Measurements from ENCODE around the gene KIF18B. TPM values are rescaled to one million over a fixed set of nuclear protein-coding genes. Genes with fewer than 3 reads are reported as not detected.
A peak's percentile ranks its signal among the peaks of the same experiment; 100 is the strongest.

KIF18B gene
- polyA plus RNA-seq, 3 donors, result not detected

DNA sequence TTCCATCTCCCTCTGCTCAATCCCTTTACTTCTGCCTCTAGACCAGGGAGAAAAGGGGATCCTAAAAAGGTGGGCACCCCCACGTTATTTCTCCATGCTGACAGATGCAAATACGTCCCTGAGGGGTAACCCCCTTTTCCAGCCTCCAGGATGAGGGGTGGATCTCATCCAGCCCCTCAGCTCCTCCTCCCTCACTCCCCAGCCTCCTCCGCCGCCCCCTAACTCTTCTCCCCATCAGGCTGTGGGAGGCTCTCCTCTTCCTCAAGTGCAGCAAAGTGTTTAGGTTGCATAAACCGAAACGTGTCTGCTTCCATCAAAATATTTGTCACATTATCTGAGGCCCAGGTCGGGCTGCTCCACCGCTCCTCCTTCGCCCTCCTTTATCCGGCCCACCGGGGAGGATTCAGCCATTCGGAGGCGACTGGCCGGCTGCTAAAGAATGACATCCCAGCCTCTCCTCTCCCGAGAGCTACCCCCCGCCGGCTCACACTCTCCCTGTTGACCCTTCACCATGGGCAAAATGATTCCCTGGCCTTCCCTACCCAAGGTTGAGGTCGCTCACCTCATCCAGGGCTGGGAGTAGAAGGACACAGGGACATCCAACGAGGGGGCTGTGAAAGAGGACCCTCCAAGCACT, 21.7 kb upstream of the KIF18B start:
- H3K4me3 Mint-ChIP-seq, result peak overlapping the region; percentile 70 to 86
- Histone ChIP-seq H3K79me2 (ENCODE audit: insufficient read depth, low read length) (no peaks in the 10 kb centered on the region), H3K27me3 (ENCODE audit: control insufficient read depth in 2 of 2, insufficient read depth in 2 of 2, low read length in 2 of 2) (peaks cover 62 to 85% of the 10 kb centered on the region in 2 donors), H3K9ac (ENCODE audit: insufficient read depth, low read length, poor library complexity, severe bottlenecking) (no peak overlapping the region), H3K36me3 (replicated peaks in 1 of 2; ENCODE audit: control insufficient read depth in 1 of 2, insufficient read depth in 2 of 2, low read length in 2 of 2) (no peaks in the 10 kb centered on the region), H4K20me1 (ENCODE audit: insufficient read depth, low read length) (no peaks in the 10 kb centered on the region), H3K27ac (ENCODE audit: low read depth in 1 of 2, low read length in 2 of 2) (no peak overlapping the region), H2AFZ (ENCODE audit: insufficient read depth, low read depth, low read length, poor library complexity, severe bottlenecking) (no peak overlapping the region), H3K4me3 (replicated peaks in 1 of 3; ENCODE audit: low read depth in 2 of 3, low read length in 3 of 3) (peak overlapping the region in 1 of 3 experiments; percentile 71), H3K4me1 (ENCODE audit: control insufficient read depth in 1 of 2, insufficient read depth in 2 of 2, low read length in 2 of 2) (peaks cover 19 to 33% of the 10 kb centered on the region in 2 donors), H3K4me2 (replicated peaks; ENCODE audit: extremely low read depth, low read length, poor library complexity, severe bottlenecking) (peak overlapping the region; percentile 85), H3K9me3 (replicated peaks in 1 of 2; ENCODE audit: control insufficient read depth in 1 of 2, insufficient read depth in 1 of 2, low read length in 2 of 2) (peaks cover 0 to 25% of the 10 kb centered on the region in 2 donors)
- H3K9me3 Mint-ChIP-seq, result peaks cover 2 to 41% (median 19%) of the 10 kb centered on the region in 7 donors
- H3K27ac Mint-ChIP-seq, result peak overlapping the region in 1 of 7 donors; percentile 8
- H3K36me3 Mint-ChIP-seq, result peaks cover 13 to 16% of the 10 kb centered on the region in 2 donors
- peaks cover 86 to 94% (median 86%) of the 10 kb centered on the region in 3 donors for H3K27me3 Mint-ChIP-seq (ENCODE audit: low read depth in 3 of 3)
- peaks cover 32% of the 10 kb centered on the region for H3K4me1 Mint-ChIP-seq
- WGBS (ENCODE audit: insufficient coverage), result 15% methylated on average over 14 of the region's 19 CpGs
- intact Hi-C loops (cut with micrococcal nuclease), result no loop called here
- TF ChIP-seq, protein P1, sequence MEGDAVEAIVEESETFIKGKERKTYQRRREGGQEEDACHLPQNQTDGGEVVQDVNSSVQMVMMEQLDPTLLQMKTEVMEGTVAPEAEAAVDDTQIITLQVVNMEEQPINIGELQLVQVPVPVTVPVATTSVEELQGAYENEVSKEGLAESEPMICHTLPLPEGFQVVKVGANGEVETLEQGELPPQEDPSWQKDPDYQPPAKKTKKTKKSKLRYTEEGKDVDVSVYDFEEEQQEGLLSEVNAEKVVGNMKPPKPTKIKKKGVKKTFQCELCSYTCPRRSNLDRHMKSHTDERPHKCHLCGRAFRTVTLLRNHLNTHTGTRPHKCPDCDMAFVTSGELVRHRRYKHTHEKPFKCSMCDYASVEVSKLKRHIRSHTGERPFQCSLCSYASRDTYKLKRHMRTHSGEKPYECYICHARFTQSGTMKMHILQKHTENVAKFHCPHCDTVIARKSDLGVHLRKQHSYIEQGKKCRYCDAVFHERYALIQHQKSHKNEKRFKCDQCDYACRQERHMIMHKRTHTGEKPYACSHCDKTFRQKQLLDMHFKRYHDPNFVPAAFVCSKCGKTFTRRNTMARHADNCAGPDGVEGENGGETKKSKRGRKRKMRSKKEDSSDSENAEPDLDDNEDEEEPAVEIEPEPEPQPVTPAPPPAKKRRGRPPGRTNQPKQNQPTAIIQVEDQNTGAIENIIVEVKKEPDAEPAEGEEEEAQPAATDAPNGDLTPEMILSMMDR (IDR thresholded peaks at IDR 0.05), result no peak
- DNase-seq, result no peak

DNA sequence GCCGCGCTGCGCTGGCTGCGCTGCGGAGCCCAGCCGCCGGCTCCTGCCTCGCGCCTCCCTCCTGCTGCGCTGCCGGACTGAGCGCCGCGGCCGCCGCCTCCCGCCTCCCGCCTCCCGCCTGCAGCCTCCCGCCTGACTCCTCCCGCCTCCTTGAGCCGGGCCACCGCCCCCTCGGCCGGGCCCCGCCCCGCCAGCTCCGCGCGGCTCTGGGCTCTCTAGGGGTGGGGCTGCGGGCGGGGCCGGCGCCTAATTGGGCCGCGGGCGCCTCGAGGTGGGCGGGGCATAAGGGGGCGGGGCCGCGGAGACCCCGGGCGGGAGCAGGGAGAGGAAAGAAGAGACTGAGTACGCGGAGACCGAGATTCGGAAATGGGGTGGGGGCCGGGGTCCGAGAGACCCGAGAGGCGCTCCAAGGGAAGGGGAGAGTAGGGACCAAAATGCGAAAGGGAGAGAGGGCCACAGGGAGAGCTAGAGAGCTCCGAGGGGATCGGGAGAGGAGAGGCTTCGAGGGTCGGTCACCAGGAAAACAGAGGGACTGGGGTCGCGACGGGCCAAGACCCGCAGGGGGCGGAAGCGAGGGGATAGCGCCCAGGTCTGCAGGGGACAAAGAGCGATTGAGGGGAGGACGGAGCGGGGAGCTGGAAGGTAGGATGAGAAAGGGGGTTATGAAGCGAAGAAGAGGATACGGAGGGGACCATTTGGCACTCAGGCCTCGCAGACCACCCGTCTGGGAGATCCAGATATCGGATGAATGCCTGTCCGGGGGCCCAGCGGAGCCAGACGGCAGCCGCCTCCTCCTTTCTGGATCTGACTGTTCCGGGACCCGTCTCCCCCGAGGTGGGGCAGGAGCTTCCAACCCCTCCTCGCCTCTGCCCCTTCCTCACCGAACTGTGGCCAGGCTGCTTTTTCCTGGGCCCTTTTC, 20.9 kb upstream of the KIF18B start, which contains the start of gene C1QL1:
Gene C1QL1, minus strand, starts transcription at position 79 of the 919 bp plus-strand sequence. CDS start 255 bp downstream, outside the sequence.
- Histone ChIP-seq H2AFZ (ENCODE audit: insufficient read depth, low read depth, low read length, poor library complexity, severe bottlenecking) (peak within 1 kb of the TSS; percentile 1), H3K27ac (ENCODE audit: low read depth in 1 of 2, low read length in 2 of 2) (no peak within 1 kb of the TSS), H3K9me3 (replicated peaks in 1 of 2; ENCODE audit: control insufficient read depth in 1 of 2, insufficient read depth in 1 of 2, low read length in 2 of 2) (peaks cover 0 to 25% of the 10 kb centered on the region in 2 donors), H3K4me2 (replicated peaks; ENCODE audit: extremely low read depth, low read length, poor library complexity, severe bottlenecking) (peak within 1 kb of the TSS; percentile 85), H3K27me3 (ENCODE audit: control insufficient read depth in 2 of 2, insufficient read depth in 2 of 2, low read length in 2 of 2) (peaks cover 62 to 86% of the 10 kb centered on the region in 2 donors), H3K36me3 (replicated peaks in 1 of 2; ENCODE audit: control insufficient read depth in 1 of 2, insufficient read depth in 2 of 2, low read length in 2 of 2) (no peaks in the 10 kb centered on the region), H3K4me1 (ENCODE audit: control insufficient read depth in 1 of 2, insufficient read depth in 2 of 2, low read length in 2 of 2) (peaks cover 19 to 33% of the 10 kb centered on the region in 2 donors), H3K9ac (ENCODE audit: insufficient read depth, low read length, poor library complexity, severe bottlenecking) (no peak within 1 kb of the TSS), H3K4me3 (replicated peaks in 1 of 3; ENCODE audit: low read depth in 2 of 3, low read length in 3 of 3) (peak within 1 kb of the TSS; percentile 12 to 71 (median 34)), H3K79me2 (ENCODE audit: insufficient read depth, low read length) (no peaks in the 10 kb centered on the region), H4K20me1 (ENCODE audit: insufficient read depth, low read length) (no peaks in the 10 kb centered on the region)
- Mint-ChIP-seq H3K9me3 (peaks cover 2 to 42% (median 19%) of the 10 kb centered on the region in 7 donors), H3K4me3 (peak within 1 kb of the TSS; percentile 70 to 86), H3K27ac (peak within 1 kb of the TSS in 1 of 7 donors; percentile 8), H3K27me3 (ENCODE audit: low read depth in 3 of 3) (peaks cover 81 to 92% (median 88%) of the 10 kb centered on the region in 3 donors), H3K4me1 (peaks cover 32% of the 10 kb centered on the region), H3K36me3 (peaks cover 14 to 16% of the 10 kb centered on the region in 2 donors)
- whole genome bisulfite sequencing (ENCODE audit: insufficient coverage), result 2% methylated on average over 80 of the region's 81 CpGs
- TF ChIP-seq, protein P1 (IDR thresholded peaks at IDR 0.05), result no peak
- intact Hi-C loops (cut with micrococcal nuclease), result no loop called here
- peak; percentile 69 to 78 (median 75) for DNase-seq
